Left lung (tissue), 10 donors: ENCODE measurements around the gene SYNC. TPM values are rescaled to one million over a fixed set of nuclear protein-coding genes. Genes with fewer than 3 reads are reported as not detected.
A peak's percentile ranks its signal among the peaks of the same experiment; 100 is the strongest.

ENCODE experiments used
- ATAC-seq: fragments of 200-7000 bp; cut with Tn5 transposase; one replicate; pipeline ENCODE4 v1.9.1; 2020; ENCODE audit warnings: moderate library complexity
- DNase-seq, 4 donors: peaks; one replicate each; pipeline ENCODE4 v3.0.0-alpha.2; 2013 to 2020
- H3K27ac ChIP-seq, 2 donors: fragments of 200-600 bp; sonication (generic) in 1 of 2; one replicate each; pipeline versions ENCODE4 v1.5.0 to v1.8.0; 2020 to 2021
- H3K27me3 ChIP-seq, 2 donors: fragments of 200-600 bp; sonication (generic) in 1 of 2; one replicate each; pipeline versions ENCODE4 v1.5.0 to v1.8.0; 2020 to 2021
- H3K36me3 ChIP-seq, 2 donors: fragments of 200-600 bp; sonication (generic) in 1 of 2; one replicate each; pipeline versions ENCODE4 v1.5.0 to v1.8.0; 2020 to 2021
- H3K4me1 ChIP-seq, 2 donors: fragments of 200-600 bp; one replicate each; pipeline ENCODE4 v1.8.0; 2021
- H3K4me3 ChIP-seq, 2 donors: fragments of 200-600 bp; sonication (generic) in 1 of 2; one replicate each; pipeline versions ENCODE4 v1.5.0 to v1.8.0; 2020 to 2021; ENCODE audit warnings: mild to moderate bottlenecking in 1 of 2
- H3K9me3 ChIP-seq, 2 donors: fragments of 200-600 bp; sonication (generic) in 1 of 2; one replicate each; pipeline versions ENCODE4 v1.5.0 to v1.8.0; 2020 to 2021
- CTCF ChIP-seq, 2 donors: fragments of 200-600 bp; sonication (generic) in 1 of 2; IDR thresholded peaks; one replicate each; pipeline versions ENCODE4 v1.5.0 to v1.8.0; 2021; ENCODE audit warnings: antibody characterized with exemption in 2 of 2
- intact Hi-C, 2 donors: fragments of 100-400 bp; cut with DNase I; formaldehyde crosslinking; loops; one replicate each; pipeline versions ENCODE4 v1.11.2 to v1.14.2; 2022
- polyA plus RNA-seq, 6 donors: library from polyadenylated mRNA; unstranded; fragments of 120-200 nt; gene quantifications; one replicate each; pipeline ENCODE4 v1.2.1, GENCODE V29; 2013; ENCODE audit not compliant: insufficient read length in 6 of 6
- total RNA-seq, 2 donors: library from RNA; stranded (reverse); fragmentation: NEBNext Ultra II Directional; extraction: Animal tissue kit (Norgen Biotek cat#: 25700); gene quantifications; one replicate each; pipeline ENCODE4 v1.2.1, GENCODE V29; 2021
- donor health status: DM: no; HTN: yes; CAD: no.
- donor health status: DM: no; HTN: no; CAD: no.

SYNC gene
- total and polyA plus RNA-seq, 8 donors, result 3.1 to 19.9 (median 5.4) TPM

- H3K9me3 ChIP-seq, result no peaks in the 10 kb centered on the region
- DNase-seq (peak in 1 of 4 donors; percentile 54), ATAC-seq (peak; percentile 88)
- intact Hi-C loops, result no loop called here
- peaks cover 9 to 13% of the 10 kb centered on the region in 2 donors for H3K4me1 ChIP-seq
- H3K36me3 ChIP-seq, result no peaks in the 10 kb centered on the region
- H3K4me3 ChIP-seq, result no peak overlapping the region
- peak overlapping the region in 1 of 2 donors; percentile 33 for H3K27ac ChIP-seq
- no peaks in the 10 kb centered on the region for H3K27me3 ChIP-seq
- no peak for TF ChIP-seq CTCF (IDR thresholded peaks at IDR 0.05)
Observed at GRCh38 chr1:32724678-32725614, 22.4 kb upstream of the SYNC start.

GRCh38 chr1:32719681-32720275, 17.2 kb upstream of the SYNC start:
- intact Hi-C loops, result no loop called here

GRCh38 chr1:32718527-32718926, 16.0 kb upstream of the SYNC start:
- Histone ChIP-seq H3K4me3 (no peak overlapping the region), H3K27me3 (no peaks in the 10 kb centered on the region), H3K9me3 (no peaks in the 10 kb centered on the region), H3K4me1 (peaks cover 0 to 7% of the 10 kb centered on the region in 2 donors), H3K36me3 (no peaks in the 10 kb centered on the region), H3K27ac (no peak overlapping the region)
- TF ChIP-seq CTCF (IDR thresholded peaks at IDR 0.05), result no peak
- ATAC-seq (no peak), DNase-seq (no peak)
- intact Hi-C loops, result no loop called here

More at GRCh38 chr1:32719681-32720275, 17.2 kb upstream of the SYNC start:
- H3K4me3 ChIP-seq, result no peak overlapping the region
- no peak for TF ChIP-seq CTCF (IDR thresholded peaks at IDR 0.05)
- no peak for DNase-seq
- H3K27ac ChIP-seq, result no peak overlapping the region
- peaks cover 4 to 9% of the 10 kb centered on the region in 2 donors for H3K4me1 ChIP-seq
- H3K9me3 ChIP-seq, result no peaks in the 10 kb centered on the region
- no peak for ATAC-seq
- H3K36me3 ChIP-seq, result no peaks in the 10 kb centered on the region
- no peaks in the 10 kb centered on the region for H3K27me3 ChIP-seq

- Histone ChIP-seq H3K9me3 (no peaks in the 10 kb centered on the region), H3K36me3 (no peaks in the 10 kb centered on the region), H3K27me3 (no peaks in the 10 kb centered on the region), H3K4me1 (peaks cover 0 to 7% of the 10 kb centered on the region in 2 donors), H3K27ac (no peak overlapping the region), H3K4me3 (no peak overlapping the region)
- no peak for DNase-seq
- ATAC-seq, result no peak
- intact Hi-C loops, result no loop called here
- TF ChIP-seq CTCF (IDR thresholded peaks at IDR 0.05), result no peak
Observed at GRCh38 chr1:32718036-32718435, 15.5 kb upstream of the SYNC start.

GRCh38 chr1:32717503-32717902, 14.9 kb upstream of the SYNC start:
- DNase-seq (no peak), ATAC-seq (no peak)
- Histone ChIP-seq H3K4me1 (peaks cover 3 to 7% of the 10 kb centered on the region in 2 donors), H3K27me3 (no peaks in the 10 kb centered on the region), H3K36me3 (no peaks in the 10 kb centered on the region), H3K27ac (no peak overlapping the region), H3K4me3 (no peak overlapping the region), H3K9me3 (no peaks in the 10 kb centered on the region)
- TF ChIP-seq CTCF (IDR thresholded peaks at IDR 0.05), result no peak
- intact Hi-C loops, result no loop called here
